ENCODE measurements around the gene CSNK1G1.

CSNK1G1 gene

GRCh38 chr15:64187396-64188191 lies 168.4 kb downstream of the CSNK1G1 start:
- peak in 1 of 5 experiments; percentile 64 for DNase-seq

- no peak for DNase-seq
Measured at GRCh38 chr15:64185146-64185911, 170.6 kb downstream of the CSNK1G1 start.

DNA sequence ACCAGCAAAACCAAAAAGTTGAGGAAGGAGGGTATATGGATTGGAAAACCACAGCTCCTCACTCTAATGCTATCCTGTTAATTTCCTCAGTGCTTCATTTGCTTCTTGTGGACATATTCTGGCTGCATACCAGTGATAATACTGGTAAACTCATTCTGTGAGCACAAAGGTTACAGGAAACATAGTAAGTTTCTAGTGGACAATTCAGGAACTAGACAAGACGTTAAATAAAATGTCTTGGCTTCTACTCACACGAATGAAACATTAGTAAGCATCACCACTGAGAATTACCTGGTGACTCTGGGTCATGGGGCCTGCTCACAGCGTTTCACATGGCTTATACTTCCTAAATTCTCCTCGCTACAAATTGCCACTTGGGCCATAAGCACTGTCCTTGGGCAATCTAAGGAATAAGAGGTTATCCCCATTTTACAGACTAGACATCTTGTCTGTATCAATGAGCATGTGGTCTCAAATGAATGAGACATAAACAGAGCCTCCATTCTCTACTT lies 173.1 kb downstream of the CSNK1G1 start:
- DNase-seq: no peak

DNA sequence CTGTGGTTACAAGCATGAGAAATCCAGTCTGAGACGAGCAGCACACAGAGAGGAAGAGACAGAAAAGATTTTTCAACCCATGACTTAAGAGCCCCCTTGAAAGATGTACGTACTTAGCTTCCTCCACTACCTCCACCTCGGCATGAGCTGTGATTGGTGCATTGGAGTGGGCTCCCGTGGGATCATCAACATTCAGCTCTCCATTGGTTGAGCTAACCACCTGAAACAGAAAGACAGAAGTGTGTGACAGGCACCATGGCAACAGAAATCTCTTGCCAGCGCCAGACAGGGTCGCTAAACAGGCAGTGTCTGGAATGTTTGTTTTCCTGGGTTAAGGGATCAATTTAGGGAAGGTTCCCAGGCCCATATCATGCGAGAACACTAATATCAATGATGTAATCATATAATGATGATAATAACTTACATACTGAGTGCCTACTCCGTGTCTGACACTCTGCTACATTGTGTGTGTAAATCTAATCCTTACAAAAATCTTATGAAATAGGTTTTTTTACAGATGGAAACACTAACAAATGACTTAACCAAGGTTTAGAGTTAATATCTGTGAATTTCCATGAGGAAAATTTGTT lies 175.6 kb downstream of the CSNK1G1 start:
- no peak for DNase-seq

DNA sequence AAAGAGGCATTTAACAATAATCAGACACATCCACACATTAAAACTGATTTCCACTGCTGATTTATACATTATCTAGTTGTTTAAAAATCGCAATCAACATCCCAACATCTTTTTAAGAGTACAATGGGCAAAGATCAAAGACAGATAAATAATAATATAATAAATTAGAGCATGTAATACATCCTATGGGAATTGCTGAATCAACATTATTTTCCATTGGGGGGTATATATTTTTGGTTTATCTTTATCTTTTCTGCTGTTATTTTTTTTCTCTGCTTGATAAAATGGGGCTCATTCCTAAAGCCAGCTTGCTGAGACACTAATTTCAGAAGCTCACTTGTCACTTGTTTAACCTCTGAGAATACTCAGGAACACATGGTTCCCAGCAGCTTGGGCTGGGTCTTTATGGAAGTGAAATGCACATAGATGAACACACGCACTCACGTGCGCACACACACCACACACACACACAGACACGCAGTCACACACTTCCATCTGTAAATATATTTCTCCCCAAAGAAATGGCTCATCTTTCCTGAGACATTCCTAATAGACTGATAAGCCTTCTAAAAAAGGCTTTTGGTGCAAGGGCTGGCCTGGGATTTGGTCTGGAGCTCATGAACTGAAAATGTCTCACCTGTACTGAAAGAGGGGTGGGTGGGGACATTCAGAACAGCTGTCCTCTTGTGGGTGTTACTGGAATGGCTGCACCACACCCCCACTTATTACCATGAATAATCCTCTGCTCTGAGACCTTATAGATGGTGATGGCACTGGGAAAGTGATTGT lies 189.7 kb downstream of the CSNK1G1 start:
- no peak for DNase-seq

DNA sequence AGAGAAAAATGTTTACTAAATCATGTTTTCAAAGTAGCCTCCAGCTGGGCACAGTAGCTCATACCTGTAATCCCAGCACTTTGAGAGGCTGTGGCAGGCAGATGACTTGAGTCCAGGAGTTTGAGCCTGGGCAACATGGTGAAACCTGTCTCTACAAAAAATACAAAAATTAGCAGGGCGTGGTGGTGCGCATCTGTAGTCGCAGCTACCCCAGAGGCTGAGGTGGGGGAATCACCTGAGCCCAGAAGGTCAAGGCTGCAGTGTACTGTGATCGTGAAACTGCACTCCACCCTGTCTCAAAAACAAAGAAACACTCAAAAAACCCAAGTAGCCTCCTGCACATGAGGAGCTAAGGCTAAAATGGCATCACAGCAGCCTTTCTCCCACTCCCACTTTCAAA lies 191.5 kb downstream of the CSNK1G1 start:
- no peak for DNase-seq

DNA sequence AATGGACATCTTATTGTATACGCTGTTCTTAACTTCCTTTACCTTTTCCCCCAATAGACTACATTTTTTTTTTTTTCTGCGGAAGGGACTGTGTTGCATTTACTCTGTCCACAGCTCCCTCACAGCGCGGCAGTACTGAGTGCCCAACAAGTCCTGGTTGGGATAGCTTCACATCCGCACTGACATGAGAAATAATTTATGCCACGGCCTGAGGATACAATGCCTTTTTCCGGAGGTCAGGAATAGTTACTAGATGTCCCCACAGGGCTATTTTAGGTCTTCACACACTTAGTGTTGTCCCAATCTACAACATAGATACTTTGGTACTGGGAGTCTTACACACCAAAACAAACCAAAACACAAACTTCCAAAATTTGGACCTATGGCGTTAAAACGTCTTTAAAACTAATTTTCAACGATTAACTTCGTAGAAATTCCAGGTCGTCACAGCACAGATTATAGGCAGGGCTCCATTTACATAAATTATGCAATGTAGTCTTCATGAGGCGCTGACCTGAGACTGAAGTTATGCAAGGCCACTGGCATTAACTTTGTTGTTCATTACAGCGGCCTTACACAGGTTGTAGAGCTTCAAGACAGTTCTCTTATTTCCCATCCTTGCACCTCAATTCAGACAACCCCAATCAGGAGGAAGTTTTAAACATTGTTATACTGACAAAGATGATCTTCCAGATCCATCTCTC lies 192.2 kb downstream of the CSNK1G1 start:
- DNase-seq: no peak

- DNase-seq: peak; percentile 89 to 100 (median 96)
Measured at GRCh38 chr15:64162869-64163658, 192.9 kb downstream of the CSNK1G1 start, which contains the start of gene PPIB. Gene PPIB, minus strand, starts transcription at chr15:64163022. Its CDS starts 36 bp downstream, at chr15:64162986.

GRCh38 chr15:64162478-64162868 lies 193.5 kb downstream of the CSNK1G1 start:
- DNase-seq: peak in 1 of 5 experiments; percentile 12

DNA sequence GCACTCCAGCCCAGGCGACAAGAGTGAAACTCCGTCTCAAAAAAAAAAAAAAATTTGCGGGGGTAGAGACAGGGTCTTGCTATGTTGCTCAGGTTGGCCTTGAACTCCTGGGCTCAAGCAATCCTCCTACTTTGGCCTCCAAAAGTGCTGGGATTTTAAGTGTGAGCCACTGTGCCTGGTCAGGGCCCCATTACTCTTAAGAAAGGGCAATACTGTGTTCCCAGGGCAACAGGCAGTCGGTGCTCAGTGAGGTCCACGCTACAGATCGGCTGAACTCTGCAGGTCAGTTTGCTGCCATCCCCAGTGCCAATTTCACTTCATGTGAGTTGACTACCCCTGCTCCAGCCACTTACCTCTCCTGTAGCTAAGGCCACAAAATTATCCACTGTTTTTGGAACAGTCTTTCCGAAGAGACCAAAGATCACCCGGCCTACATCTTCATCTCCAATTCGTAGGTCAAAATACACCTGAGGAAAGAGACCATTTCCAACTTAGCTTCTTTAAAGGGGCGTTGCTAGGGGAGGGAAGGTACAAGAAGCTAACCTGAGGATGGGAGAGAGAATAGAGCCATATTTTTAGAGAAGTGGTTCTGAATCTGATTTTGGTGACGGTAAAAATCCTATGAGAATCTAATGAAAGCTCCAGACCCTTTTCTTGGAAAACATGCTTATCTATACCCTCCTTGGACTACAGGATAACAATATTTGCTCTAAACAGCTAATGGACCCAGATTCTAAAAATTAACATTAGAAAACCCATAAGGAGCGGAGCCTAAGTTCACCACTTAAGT lies 194.1 kb downstream of the CSNK1G1 start:
- no peak for DNase-seq

GRCh38 chr15:64158363-64159134 lies 197.4 kb downstream of the CSNK1G1 start:
- no peak for DNase-seq

- no peak for DNase-seq
Measured at GRCh38 chr15:64157599-64158125, 198.3 kb downstream of the CSNK1G1 start.

DNA sequence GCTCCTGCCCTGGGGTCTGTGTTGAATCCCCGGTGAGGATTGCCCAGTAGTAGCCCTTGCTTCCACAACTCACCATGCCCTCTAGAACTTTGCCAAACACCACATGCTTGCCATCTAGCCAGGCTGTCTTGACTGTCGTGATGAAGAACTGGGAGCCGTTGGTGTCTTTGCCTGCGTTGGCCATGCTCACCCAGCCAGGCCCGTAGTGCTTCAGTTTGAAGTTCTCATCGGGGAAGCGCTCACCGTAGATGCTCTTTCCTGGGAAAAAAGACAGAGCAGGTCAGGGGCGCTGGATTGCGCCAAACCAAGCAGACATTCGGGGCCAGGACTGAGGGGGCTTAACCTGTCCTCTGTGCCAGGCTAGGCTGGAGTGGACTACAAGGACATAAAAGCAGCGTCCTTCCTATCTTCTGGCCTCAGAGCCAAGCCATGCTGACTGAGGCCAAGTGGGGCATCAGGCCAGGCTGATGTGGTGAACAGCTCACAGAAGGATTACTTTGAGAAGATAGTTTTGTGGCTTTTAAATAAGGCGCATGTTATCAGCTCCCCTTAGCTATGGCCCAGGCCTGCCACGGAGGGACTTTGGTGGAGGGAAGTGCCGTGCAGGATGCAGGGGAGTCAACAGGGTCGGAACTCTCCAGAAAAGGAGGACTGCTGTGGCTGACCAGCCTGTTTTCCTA lies 199.2 kb downstream of the CSNK1G1 start:
- DNase-seq: no peak

DNA sequence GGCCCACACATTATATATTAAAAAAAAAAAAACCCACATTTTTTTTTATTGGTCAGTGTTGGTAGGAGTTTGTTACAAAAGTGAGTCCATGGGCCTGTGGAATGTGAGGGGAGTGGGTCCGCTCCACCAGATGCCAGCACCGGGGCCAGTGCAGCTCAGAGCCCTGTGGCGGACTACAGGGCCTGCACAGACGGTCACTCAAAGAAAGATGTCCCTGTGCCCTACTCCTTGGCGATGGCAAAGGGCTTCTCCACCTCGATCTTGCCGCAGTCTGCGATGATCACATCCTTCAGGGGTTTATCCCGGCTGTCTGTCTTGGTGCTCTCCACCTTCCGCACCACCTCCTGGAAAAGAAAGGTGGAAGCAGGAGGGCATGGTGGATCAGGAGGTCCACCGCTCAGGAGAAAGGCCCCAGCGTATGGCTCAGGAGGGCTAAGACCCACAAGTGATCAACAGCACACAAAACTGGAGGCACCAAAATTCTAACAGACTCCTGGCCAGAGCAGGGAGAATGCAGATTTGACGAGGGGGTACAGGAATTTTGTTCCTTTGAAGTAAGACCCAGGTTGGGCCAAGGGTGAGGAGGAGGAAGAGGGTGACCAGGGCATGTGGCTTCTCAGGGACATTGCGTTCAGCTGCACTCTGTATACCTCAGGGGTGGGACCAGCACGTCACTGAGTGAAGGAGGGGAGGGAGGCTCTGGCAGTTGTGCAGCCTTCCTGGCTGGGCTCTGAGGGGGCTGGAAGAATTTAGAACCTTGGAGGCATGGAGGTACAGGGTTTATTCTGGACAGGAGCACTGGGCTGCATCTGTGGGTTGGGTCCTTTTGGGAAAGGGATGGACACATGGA lies 199.9 kb downstream of the CSNK1G1 start:
- DNase-seq: no peak

DNA sequence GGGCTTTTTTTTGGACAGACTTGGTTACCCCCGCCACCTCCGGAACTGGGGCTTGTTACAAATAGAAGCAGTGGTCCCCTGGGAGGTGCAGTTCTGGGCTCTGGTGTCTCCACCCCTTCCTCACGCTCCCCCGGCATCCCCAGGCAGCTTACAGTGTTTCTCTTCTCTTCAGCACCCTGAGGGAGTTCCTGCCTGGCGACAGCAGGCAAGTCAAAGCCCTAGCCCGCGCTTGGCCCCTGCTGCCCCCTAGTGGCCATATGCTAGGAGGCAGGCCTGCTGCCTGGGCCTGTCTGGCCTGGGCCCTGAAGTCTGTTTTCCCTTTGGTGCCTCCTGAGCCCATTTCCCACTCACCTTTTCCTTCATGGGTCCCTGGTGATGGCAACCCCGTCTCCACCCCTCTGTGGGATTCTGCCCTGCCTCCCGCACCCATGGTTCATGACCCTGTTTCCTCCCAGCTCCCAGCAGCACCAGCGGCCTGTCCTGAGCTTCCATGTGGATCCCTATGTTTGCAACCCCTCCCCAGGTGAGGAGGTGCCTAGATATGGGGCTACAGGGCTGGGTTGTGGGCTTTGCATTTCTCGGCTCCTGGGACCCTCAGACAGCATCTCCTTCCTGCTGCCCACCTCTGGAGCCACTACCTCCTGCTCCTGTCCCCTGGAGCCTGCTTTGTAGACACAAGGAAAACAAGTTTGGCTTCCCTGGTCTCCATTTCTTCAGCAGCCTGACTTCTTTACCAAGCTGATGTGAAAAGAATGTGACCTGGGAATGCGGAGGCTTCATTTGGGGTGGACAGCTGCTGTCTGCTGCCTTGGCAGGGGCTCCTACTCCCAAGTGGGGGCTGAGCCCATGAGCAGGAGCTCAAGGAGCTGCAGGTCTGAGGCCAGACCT lies 202.2 kb downstream of the CSNK1G1 start:
- DNase-seq: peak; percentile 73 to 90 (median 82)

Data from T-helper 2 cell (primary cell).